ENCODE measurements around the gene HSPA14. TPM values are rescaled to one million over a fixed set of nuclear protein-coding genes. Genes with fewer than 3 reads are reported as not detected.

HSPA14 gene
- total and polyA plus RNA-seq, 2 of the 4 experiments (the other 2 are of a cell fraction) = 10.3 to 11.8 TPM

- no peak overlapping the region for H3K4ac ChIP-seq (ENCODE audit: low read depth, low read length)
- no peak overlapping the region for H4K8ac ChIP-seq (ENCODE audit: low read depth in 2 of 2, low read length in 2 of 2)
- DNase-seq (no peak), ATAC-seq (ENCODE audit: low read depth) (no peak)
- no peak overlapping the region for H3K56ac ChIP-seq (ENCODE audit: extremely low read depth, insufficient read depth, low read length)
- no peak overlapping the region for H3K9ac ChIP-seq (ENCODE audit: low read depth, low read length)
- no peak overlapping the region for H2AK9ac ChIP-seq (replicated peaks; ENCODE audit: low read depth, low read length, poor library complexity)
- H2AFZ ChIP-seq (replicated peaks; ENCODE audit: low read length, poor library complexity) = no peak overlapping the region
- intact Hi-C loops (cut with micrococcal nuclease) = no loop called here
- POLR2A ChIA-PET (ENCODE audit: unreplicated experiment) = no interaction called here
- H4K91ac ChIP-seq (ENCODE audit: insufficient read depth, low read depth, low read length) = no peak overlapping the region
- H3K4me1 ChIP-seq (ENCODE audit: control insufficient read depth, insufficient read depth, low read length) = no peaks in the 10 kb centered on the region
- H3K9me1 ChIP-seq (ENCODE audit: insufficient read depth, low read length) = 0 out of 2 replicates have a peak, but pooled peaks cover 3% of the 10 kb centered on the region
- H3K9me3 ChIP-seq (ENCODE audit: control insufficient read depth, insufficient read depth, low read length) = 0 out of 2 replicates have a peak, but pooled peaks cover 2% of the 10 kb centered on the region
- no CpG with 5 or more reads among the region's 2 CpGs for WGBS, 2 experiments (ENCODE audit: extremely low coverage in 2 of 2, insufficient read length in 1 of 2)
- peaks cover 24% of the 10 kb centered on the region for H3K36me3 ChIP-seq (ENCODE audit: control insufficient read depth, insufficient read depth, low read length)
- no peak overlapping the region for H3K4me3 ChIP-seq (ENCODE audit: insufficient read depth, low read depth, low read length)
- H3K14ac ChIP-seq (replicated peaks; ENCODE audit: low read depth, low read length) = no peak overlapping the region
- in situ Hi-C loops (cut with MboI; ENCODE audit: low sequenced_read_pairs) = no loop called here
- dilution Hi-C loops (cut with HindIII; ENCODE audit: low sequenced_read_pairs, unreplicated experiment) = no loop called here
- no peak overlapping the region for H2BK15ac ChIP-seq (ENCODE audit: low read depth, low read length)
- H3K18ac ChIP-seq (ENCODE audit: low read depth, low read length) = no peak overlapping the region
- no peak overlapping the region for H2BK120ac ChIP-seq (ENCODE audit: low read depth, low read length)
- no peak overlapping the region for H3K23ac ChIP-seq (ENCODE audit: low read depth, low read length)
- H4K20me1 ChIP-seq (ENCODE audit: insufficient read depth, low read length) = no peaks in the 10 kb centered on the region
- no peaks in the 10 kb centered on the region for H3K27me3 ChIP-seq (ENCODE audit: control insufficient read depth, insufficient read depth, low read length)
- H3K79me1 ChIP-seq (ENCODE audit: low read depth in 1 of 2, low read length in 2 of 2) = peaks cover 4 to 5% of the 10 kb centered on the region in 2 experiments; a peak in 3 of 4 replicates
- H3K27ac ChIP-seq (ENCODE audit: insufficient read depth, low read length) = no peak overlapping the region
- H2AK5ac ChIP-seq (ENCODE audit: low read depth, low read length) = no peak overlapping the region
- H2BK5ac ChIP-seq (ENCODE audit: low read depth, low read length, poor library complexity, severe bottlenecking) = no peak overlapping the region
- CTCF ChIA-PET = no interaction called here
- H2BK20ac ChIP-seq (ENCODE audit: low read depth, low read length) = no peak overlapping the region
- BruUV-seq (replicated peaks) = no TSS peak
- no peak overlapping the region for H4K5ac ChIP-seq (ENCODE audit: low read depth, low read length)
- no peak overlapping the region for H3K4me2 ChIP-seq (ENCODE audit: low read depth, low read length)
- TF ChIP-seq RCOR1 (IDR thresholded peaks at IDR 0.05; ENCODE audit: insufficient replicate concordance, low read length) (no peak), POLR2A (IDR thresholded peaks at IDR 0.05; ENCODE audit: low read depth, low read length) (no peak), USF2 (IDR thresholded peaks at IDR 0.05; ENCODE audit: low read depth, low read length) (no peak), RFX5 (IDR thresholded peaks at IDR 0.05; ENCODE audit: low read depth, low read length) (no peak), MAFK (IDR thresholded peaks at IDR 0.05; ENCODE audit: low read depth, low read length) (no peak), MXI1 (IDR thresholded peaks at IDR 0.05; ENCODE audit: borderline replicate concordance, low read depth, low read length) (no peak), SMC3 (IDR thresholded peaks at IDR 0.05; ENCODE audit: low read depth, low read length) (no peak), MAZ (IDR thresholded peaks at IDR 0.05; ENCODE audit: borderline replicate concordance, low read depth, low read length) (no peak), FOS (IDR thresholded peaks at IDR 0.05; ENCODE audit: low read depth, low read length) (no peak), CEBPB (IDR thresholded peaks at IDR 0.05; ENCODE audit: low read depth, low read length) (no peak), BHLHE40 (IDR thresholded peaks at IDR 0.05; ENCODE audit: low read depth, low read length) (no peak), RAD21 (IDR thresholded peaks at IDR 0.05; ENCODE audit: low read length) (no peak)
- TF ChIP-seq, protein P1, sequence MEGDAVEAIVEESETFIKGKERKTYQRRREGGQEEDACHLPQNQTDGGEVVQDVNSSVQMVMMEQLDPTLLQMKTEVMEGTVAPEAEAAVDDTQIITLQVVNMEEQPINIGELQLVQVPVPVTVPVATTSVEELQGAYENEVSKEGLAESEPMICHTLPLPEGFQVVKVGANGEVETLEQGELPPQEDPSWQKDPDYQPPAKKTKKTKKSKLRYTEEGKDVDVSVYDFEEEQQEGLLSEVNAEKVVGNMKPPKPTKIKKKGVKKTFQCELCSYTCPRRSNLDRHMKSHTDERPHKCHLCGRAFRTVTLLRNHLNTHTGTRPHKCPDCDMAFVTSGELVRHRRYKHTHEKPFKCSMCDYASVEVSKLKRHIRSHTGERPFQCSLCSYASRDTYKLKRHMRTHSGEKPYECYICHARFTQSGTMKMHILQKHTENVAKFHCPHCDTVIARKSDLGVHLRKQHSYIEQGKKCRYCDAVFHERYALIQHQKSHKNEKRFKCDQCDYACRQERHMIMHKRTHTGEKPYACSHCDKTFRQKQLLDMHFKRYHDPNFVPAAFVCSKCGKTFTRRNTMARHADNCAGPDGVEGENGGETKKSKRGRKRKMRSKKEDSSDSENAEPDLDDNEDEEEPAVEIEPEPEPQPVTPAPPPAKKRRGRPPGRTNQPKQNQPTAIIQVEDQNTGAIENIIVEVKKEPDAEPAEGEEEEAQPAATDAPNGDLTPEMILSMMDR (conservative IDR thresholded peaks at IDR 0.05; ENCODE audit: low read depth, low read length) = no peak
- TF ChIP-seq, protein P2, sequence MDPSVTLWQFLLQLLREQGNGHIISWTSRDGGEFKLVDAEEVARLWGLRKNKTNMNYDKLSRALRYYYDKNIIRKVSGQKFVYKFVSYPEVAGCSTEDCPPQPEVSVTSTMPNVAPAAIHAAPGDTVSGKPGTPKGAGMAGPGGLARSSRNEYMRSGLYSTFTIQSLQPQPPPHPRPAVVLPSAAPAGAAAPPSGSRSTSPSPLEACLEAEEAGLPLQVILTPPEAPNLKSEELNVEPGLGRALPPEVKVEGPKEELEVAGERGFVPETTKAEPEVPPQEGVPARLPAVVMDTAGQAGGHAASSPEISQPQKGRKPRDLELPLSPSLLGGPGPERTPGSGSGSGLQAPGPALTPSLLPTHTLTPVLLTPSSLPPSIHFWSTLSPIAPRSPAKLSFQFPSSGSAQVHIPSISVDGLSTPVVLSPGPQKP (IDR thresholded peaks at IDR 0.05; ENCODE audit: borderline replicate concordance, low read depth, low read length) = no peak
These were observed 71.0 kb downstream of the HSPA14 start for GRCh38 chr10:14909101-14909500.
